ENCODE data around the gene TMED10. TPM values are rescaled to one million over a fixed set of nuclear protein-coding genes. Genes with fewer than 3 reads are reported as not detected.

The TMED10 gene
- total RNA-seq, 1 donor from 2014 or later: 220 TPM

GRCh38 chr14:75201087-75201486 is 24.7 kb upstream of the TMED10 start:
- DNase-seq (ENCODE audit: low spot score): no peak
- H4K20me1 ChIP-seq (ENCODE audit: low read depth): no peaks in the 10 kb centered on the region
- Mint-ChIP-seq H3K9me3 (no peaks in the 10 kb centered on the region), H3K27ac (no peak overlapping the region), H3K4me1 (no peaks in the 10 kb centered on the region), H3K36me3 (no peaks in the 10 kb centered on the region), H3K27me3 (ENCODE audit: insufficient read depth, low read depth) (peaks cover 9% of the 10 kb centered on the region), H3K4me3 (no peak overlapping the region)
- H3K27ac ChIP-seq: no peak overlapping the region
- H3K4me3 ChIP-seq: no peak overlapping the region
- TF ChIP-seq EZH2 (IDR thresholded peaks at IDR 0.05): no peak
- TF ChIP-seq CTCF (IDR thresholded peaks at IDR 0.05): no peak
- no peak for TF ChIP-seq EZH2phosphoT487 (IDR thresholded peaks at IDR 0.05)
- H3K4me1 ChIP-seq: no peaks in the 10 kb centered on the region
- H3K9me3 ChIP-seq (ENCODE audit: low read depth): no peaks in the 10 kb centered on the region
- no peak overlapping the region for H2AFZ ChIP-seq (replicated peaks)
- no peaks in the 10 kb centered on the region for H3K79me2 ChIP-seq (ENCODE audit: low read depth)
- no peaks in the 10 kb centered on the region for H3F3A ChIP-seq (ENCODE audit: low read depth)
- no peak overlapping the region for H3K9ac ChIP-seq
- H3K4me2 ChIP-seq: no peak overlapping the region
- no peaks in the 10 kb centered on the region for H3K27me3 ChIP-seq
- H3K36me3 ChIP-seq: no peaks in the 10 kb centered on the region

- Histone ChIP-seq H4K20me1 (ENCODE audit: low read depth) (no peaks in the 10 kb centered on the region), H3K27ac (no peak overlapping the region), H3K27me3 (no peaks in the 10 kb centered on the region), H3F3A (ENCODE audit: low read depth) (no peaks in the 10 kb centered on the region), H3K79me2 (ENCODE audit: low read depth) (no peaks in the 10 kb centered on the region), H3K4me1 (no peaks in the 10 kb centered on the region), H2AFZ (replicated peaks) (no peak overlapping the region), H3K4me3 (no peak overlapping the region), H3K9ac (no peak overlapping the region), H3K9me3 (ENCODE audit: low read depth) (no peaks in the 10 kb centered on the region), H3K4me2 (no peak overlapping the region), H3K36me3 (no peaks in the 10 kb centered on the region)
- DNase-seq (ENCODE audit: low spot score): no peak
- no peaks in the 10 kb centered on the region for H3K36me3 Mint-ChIP-seq
- no peak overlapping the region for H3K27ac Mint-ChIP-seq
- H3K4me3 Mint-ChIP-seq: no peak overlapping the region
- no peaks in the 10 kb centered on the region for H3K9me3 Mint-ChIP-seq
- TF ChIP-seq EZH2phosphoT487 (IDR thresholded peaks at IDR 0.05): no peak
- TF ChIP-seq EZH2 (IDR thresholded peaks at IDR 0.05): no peak
- no peak for TF ChIP-seq CTCF (IDR thresholded peaks at IDR 0.05)
- peaks cover 9% of the 10 kb centered on the region for H3K27me3 Mint-ChIP-seq (ENCODE audit: insufficient read depth, low read depth)
- no peaks in the 10 kb centered on the region for H3K4me1 Mint-ChIP-seq
These were observed 24.0 kb upstream of the TMED10 start for GRCh38 chr14:75200451-75200850.

GRCh38 chr14:75198291-75198933 is 22.0 kb upstream of the TMED10 start:
- Histone ChIP-seq H3K9me3 (ENCODE audit: low read depth) (no peaks in the 10 kb centered on the region), H3K27me3 (no peaks in the 10 kb centered on the region), H3K9ac (no peak overlapping the region), H3K36me3 (no peaks in the 10 kb centered on the region), H3K4me2 (no peak overlapping the region), H3K79me2 (ENCODE audit: low read depth) (no peaks in the 10 kb centered on the region), H2AFZ (replicated peaks) (no peak overlapping the region), H3K4me3 (no peak overlapping the region), H3F3A (ENCODE audit: low read depth) (no peaks in the 10 kb centered on the region), H3K27ac (no peak overlapping the region), H3K4me1 (no peaks in the 10 kb centered on the region), H4K20me1 (ENCODE audit: low read depth) (no peaks in the 10 kb centered on the region)
- Mint-ChIP-seq H3K4me1 (no peaks in the 10 kb centered on the region), H3K27me3 (ENCODE audit: insufficient read depth, low read depth) (peaks cover 9% of the 10 kb centered on the region), H3K36me3 (no peaks in the 10 kb centered on the region), H3K27ac (no peak overlapping the region), H3K9me3 (no peaks in the 10 kb centered on the region), H3K4me3 (no peak overlapping the region)
- DNase-seq (ENCODE audit: low spot score): no peak
- TF ChIP-seq EZH2phosphoT487 (IDR thresholded peaks at IDR 0.05) (no peak), EZH2 (IDR thresholded peaks at IDR 0.05) (no peak), CTCF (IDR thresholded peaks at IDR 0.05) (no peak)

Data from neural progenitor cell (in vitro differentiated cells).